ENCODE data around the gene CSN3. TPM values are rescaled to one million over a fixed set of nuclear protein-coding genes. Genes with fewer than 3 reads are reported as not detected.

CSN3 gene
- total RNA-seq, 2 experiments from 2014 or later, result not detected

Other genes with a start within 250 kb of the CSN3 start
- not detected for gene STATH, start 246.6 kb upstream of the CSN3 start, total RNA-seq
- gene HTN3, start 214.1 kb upstream of the CSN3 start, total RNA-seq, result not detected
- not detected for gene HTN1, start 192.2 kb upstream of the CSN3 start, total RNA-seq
- not detected for gene PRR27, start 88.4 kb upstream of the CSN3 start, total RNA-seq
- gene ODAM, start 46.9 kb upstream of the CSN3 start, total RNA-seq, result not detected
- gene FDCSP, start 16.5 kb upstream of the CSN3 start, total RNA-seq, result not detected
- not detected for gene CABS1, start 92.4 kb downstream of the CSN3 start, total RNA-seq
- not detected for gene SMR3A, start 118.2 kb downstream of the CSN3 start, total RNA-seq
- not detected for gene SMR3B, start 140.5 kb downstream of the CSN3 start, total RNA-seq
- gene OPRPN, start 155.3 kb downstream of the CSN3 start, total RNA-seq, result not detected
- gene MUC7, start 229.6 kb downstream of the CSN3 start, total RNA-seq, result not detected